Smooth muscle cell (in vitro differentiated cells): ENCODE data around the gene TRIM31. TPM values are rescaled to one million over a fixed set of nuclear protein-coding genes. Genes with fewer than 3 reads are reported as not detected.

Experiments used
- DNase-seq: peaks from one replicate; lab custom pipeline; 2025; ENCODE audit not compliant: unreplicated experiment; lab: John Stamatoyannopoulos, UW
- H2AFZ ChIP-seq: fragments of 200-600 bp; sonication (generic); 2 replicates; pipeline ENCODE4 v1.6.0; 2016; ENCODE audit warnings: antibody characterized with exemption, low read depth, mild to moderate bottlenecking
- H3F3A ChIP-seq: fragments of 200-600 bp; sonication (generic); 2 replicates; pipeline ENCODE4 v1.6.0; 2017; ENCODE audit warnings: antibody characterized with exemption, low read depth
- H3K27ac ChIP-seq: fragments of 200-600 bp; sonication (generic); 2 replicates; pipeline ENCODE4 v1.5.1; 2016; ENCODE audit warnings: low read depth, mild to moderate bottlenecking
- H3K27me3 ChIP-seq: fragments of 200-600 bp; sonication (generic); 2 replicates; pipeline ENCODE4 v1.6.1; 2016; ENCODE audit warnings: low read depth, mild to moderate bottlenecking
- H3K36me3 ChIP-seq: fragments of 200-600 bp; sonication (generic); 2 replicates; pipeline ENCODE4 v1.5.1; 2016; ENCODE audit warnings: low read depth
- H3K4me1 ChIP-seq: fragments of 200-600 bp; sonication (generic); 2 replicates; pipeline ENCODE4 v1.5.1; 2016; ENCODE audit warnings: low read depth
- H3K4me2 ChIP-seq: fragments of 200-600 bp; sonication (generic); 2 replicates; pipeline ENCODE4 v1.6.0; 2016; ENCODE audit warnings: mild to moderate bottlenecking
- H3K4me3 ChIP-seq: fragments of 200-600 bp; sonication (generic); 2 replicates; pipeline ENCODE4 v1.5.1; 2016; ENCODE audit warnings: mild to moderate bottlenecking
- H3K79me2 ChIP-seq: fragments of 200-600 bp; sonication (generic); 2 replicates; pipeline ENCODE4 v1.6.0; 2016; ENCODE audit warnings: low read depth, mild to moderate bottlenecking
- H3K9ac ChIP-seq: fragments of 200-600 bp; sonication (generic); 2 replicates; pipeline ENCODE4 v1.6.0; 2016; ENCODE audit warnings: low read depth
- H3K9me3 ChIP-seq: fragments of 200-600 bp; sonication (generic); replicated peaks from 2 replicates; pipeline ENCODE4 v1.5.1; 2016; ENCODE audit warnings: low read depth
- H4K20me1 ChIP-seq: fragments of 200-600 bp; sonication (generic); 2 replicates; pipeline ENCODE4 v1.6.0; 2016; ENCODE audit warnings: low read depth
- WGBS: methylation state at CpG from one replicate; pipeline ENCODE4 v1.1.7; 2016; ENCODE audit warnings: low lambda C conversion rate; 5-methylcytosine and 5-hydroxymethylcytosine counted together
- polyA plus RNA-seq: library from polyadenylated mRNA; unstranded; fragments of >200 nt; fragmentation: Nextera tagmentation; extraction: Ambion mirVana; gene quantifications from 2 replicates; pipeline ENCODE4 v1.2.1, GENCODE V29; 2016
- total RNA-seq: library from RNA; depleted of rRNA; stranded (reverse); fragments of >200 nt; gene quantifications from 2 replicates; pipeline ENCODE4 v1.2.3, GENCODE V29; 2014
- TF ChIP-seq, protein P1 (sequence below): fragments of 200-600 bp; sonication (generic); IDR thresholded peaks from 2 replicates; pipeline ENCODE4 v1.5.1; 2017; ENCODE audit warnings: borderline replicate concordance, mild to moderate bottlenecking, antibody characterized with exemption; ENCODE audit not compliant: insufficient read depth, poor library complexity, severe bottlenecking

Gene TRIM31
- total and polyA plus RNA-seq, 2 experiments from 2014 or later, result 0.18 TPM; not detected in 1

DNA sequence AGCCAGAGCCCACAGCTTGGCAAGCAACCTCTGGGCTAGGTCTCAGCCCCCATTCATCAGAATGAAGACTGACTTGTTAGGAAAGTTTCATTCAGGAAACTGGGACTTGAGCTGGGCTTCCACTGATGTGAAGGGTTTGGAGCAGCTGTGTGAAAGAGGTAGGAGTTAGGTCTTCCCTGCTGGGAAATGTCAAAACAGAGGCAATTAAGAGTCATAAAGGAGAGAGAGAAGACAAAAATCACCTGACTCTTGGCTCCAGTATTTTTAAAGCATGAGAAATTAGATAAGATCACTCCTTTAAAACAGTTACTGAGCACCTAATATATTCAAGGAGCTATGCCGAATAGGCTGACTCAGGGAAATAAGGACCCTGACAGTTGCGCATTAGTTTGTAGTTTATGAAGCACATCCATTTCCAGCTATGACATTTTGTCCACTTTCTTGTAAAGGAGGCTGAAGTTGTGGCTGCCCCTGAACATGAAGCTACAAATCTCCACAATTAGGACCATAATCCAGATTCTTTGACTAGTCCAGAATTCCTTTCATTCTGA is 19.1 kb upstream of the TRIM31 start:
- Histone ChIP-seq H3K9ac (no peak overlapping the region), H4K20me1 (no peaks in the 10 kb centered on the region), H3K4me1 (no peaks in the 10 kb centered on the region), H3F3A (no peaks in the 10 kb centered on the region), H3K27me3 (peaks cover 93% of the 10 kb centered on the region), H2AFZ (no peak overlapping the region), H3K9me3 (no peaks in the 10 kb centered on the region), H3K4me3 (no peak overlapping the region), H3K36me3 (no peaks in the 10 kb centered on the region), H3K79me2 (no peaks in the 10 kb centered on the region), H3K27ac (no peak overlapping the region), H3K4me2 (no peak overlapping the region)
- TF ChIP-seq, protein P1, sequence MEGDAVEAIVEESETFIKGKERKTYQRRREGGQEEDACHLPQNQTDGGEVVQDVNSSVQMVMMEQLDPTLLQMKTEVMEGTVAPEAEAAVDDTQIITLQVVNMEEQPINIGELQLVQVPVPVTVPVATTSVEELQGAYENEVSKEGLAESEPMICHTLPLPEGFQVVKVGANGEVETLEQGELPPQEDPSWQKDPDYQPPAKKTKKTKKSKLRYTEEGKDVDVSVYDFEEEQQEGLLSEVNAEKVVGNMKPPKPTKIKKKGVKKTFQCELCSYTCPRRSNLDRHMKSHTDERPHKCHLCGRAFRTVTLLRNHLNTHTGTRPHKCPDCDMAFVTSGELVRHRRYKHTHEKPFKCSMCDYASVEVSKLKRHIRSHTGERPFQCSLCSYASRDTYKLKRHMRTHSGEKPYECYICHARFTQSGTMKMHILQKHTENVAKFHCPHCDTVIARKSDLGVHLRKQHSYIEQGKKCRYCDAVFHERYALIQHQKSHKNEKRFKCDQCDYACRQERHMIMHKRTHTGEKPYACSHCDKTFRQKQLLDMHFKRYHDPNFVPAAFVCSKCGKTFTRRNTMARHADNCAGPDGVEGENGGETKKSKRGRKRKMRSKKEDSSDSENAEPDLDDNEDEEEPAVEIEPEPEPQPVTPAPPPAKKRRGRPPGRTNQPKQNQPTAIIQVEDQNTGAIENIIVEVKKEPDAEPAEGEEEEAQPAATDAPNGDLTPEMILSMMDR, result no peak
- no peak for DNase-seq
- 81% methylated on average over 2 of the region's 2 CpGs for WGBS

DNA sequence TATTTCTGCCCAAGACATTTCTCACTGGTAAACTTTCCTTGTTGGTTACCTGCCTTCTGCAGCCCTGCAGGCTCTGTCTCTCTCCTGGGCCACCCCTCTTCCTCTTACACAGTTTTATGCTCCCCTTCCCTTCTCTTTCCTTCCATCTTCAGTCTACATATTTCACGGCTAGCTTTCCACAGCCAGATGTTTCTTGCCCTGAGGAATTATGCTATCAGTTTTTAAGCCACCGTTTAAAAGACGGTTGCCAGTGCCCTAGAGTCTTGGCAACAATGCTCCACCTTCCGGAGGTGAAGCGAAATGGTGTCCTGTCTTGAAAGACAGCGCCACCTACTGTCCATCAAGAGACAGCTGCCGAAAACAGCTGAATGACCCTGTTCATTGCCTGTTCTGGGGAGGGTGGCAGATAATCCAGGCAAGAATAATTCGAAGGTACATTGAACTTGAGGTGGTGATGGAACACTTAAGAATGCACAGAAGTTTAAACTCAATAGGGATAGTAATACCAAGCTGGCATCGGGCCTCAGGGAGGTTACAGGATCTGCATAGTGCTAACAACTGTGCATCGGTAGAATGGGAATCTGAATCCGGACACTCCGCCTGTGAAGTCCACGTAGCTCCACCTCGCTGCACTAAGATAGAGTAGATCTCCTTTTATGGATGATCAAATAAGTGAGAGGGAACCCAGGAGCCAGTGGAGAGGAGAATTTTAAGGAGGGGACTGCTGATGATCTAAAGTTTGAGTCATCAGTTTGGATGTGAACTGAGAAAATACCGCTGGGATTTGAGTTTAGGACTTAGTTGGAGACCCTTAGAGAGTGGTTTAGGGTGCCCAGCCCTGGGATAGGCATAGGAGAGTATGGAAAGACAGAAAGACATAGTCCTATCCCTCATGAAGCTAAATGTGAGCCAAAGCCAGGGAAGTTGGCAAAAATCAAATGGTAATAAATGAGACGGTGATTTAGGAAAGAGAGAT is 18.3 kb upstream of the TRIM31 start:
- Histone ChIP-seq H3K4me2 (no peak overlapping the region), H3K4me3 (no peak overlapping the region), H2AFZ (no peak overlapping the region), H3K9me3 (no peaks in the 10 kb centered on the region), H3K27me3 (peaks cover 96% of the 10 kb centered on the region), H3K4me1 (no peaks in the 10 kb centered on the region), H3F3A (no peaks in the 10 kb centered on the region), H3K27ac (no peak overlapping the region), H3K79me2 (no peaks in the 10 kb centered on the region), H4K20me1 (no peaks in the 10 kb centered on the region), H3K36me3 (no peaks in the 10 kb centered on the region), H3K9ac (no peak overlapping the region)
- DNase-seq, result no peak
- TF ChIP-seq, protein P1, result peak; percentile 93
- 38% methylated on average over 16 of the region's 16 CpGs for WGBS

DNA sequence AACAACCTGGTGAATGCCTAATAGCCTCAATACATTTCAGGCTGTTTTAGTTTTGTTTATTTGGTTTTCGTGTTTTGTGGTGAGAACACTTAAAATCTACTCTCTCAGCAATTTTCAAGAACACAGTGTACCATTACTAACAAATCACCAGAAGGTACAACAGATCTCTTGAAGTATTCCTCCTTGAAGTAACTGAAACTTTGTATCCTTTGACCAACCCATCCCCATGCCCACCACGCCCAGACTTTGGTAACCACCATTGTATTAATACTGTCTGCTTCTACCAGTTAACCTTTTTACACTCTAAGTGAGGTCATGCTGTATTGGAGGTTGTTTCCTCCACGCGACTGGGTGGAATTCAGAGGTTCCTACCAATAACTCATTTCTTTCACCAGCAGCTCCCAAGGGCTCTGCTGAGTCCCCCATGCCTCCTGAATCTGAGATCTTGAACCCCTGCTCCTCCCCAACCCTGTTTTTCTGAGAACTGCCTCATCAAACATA is 17.3 kb upstream of the TRIM31 start:
- no peaks in the 10 kb centered on the region for H3K79me2 ChIP-seq
- no peaks in the 10 kb centered on the region for H3K9me3 ChIP-seq
- no peaks in the 10 kb centered on the region for H4K20me1 ChIP-seq
- no peak for DNase-seq
- no peak overlapping the region for H3K9ac ChIP-seq
- H3K27me3 ChIP-seq, result peaks cover 97% of the 10 kb centered on the region
- no peak overlapping the region for H3K27ac ChIP-seq
- H3K4me2 ChIP-seq, result no peak overlapping the region
- H2AFZ ChIP-seq, result no peak overlapping the region
- 70% methylated on average over 4 of the region's 4 CpGs for whole genome bisulfite sequencing
- H3K36me3 ChIP-seq, result no peaks in the 10 kb centered on the region
- TF ChIP-seq, protein P1, result no peak
- no peak overlapping the region for H3K4me3 ChIP-seq
- no peaks in the 10 kb centered on the region for H3K4me1 ChIP-seq
- H3F3A ChIP-seq, result no peaks in the 10 kb centered on the region
